Measurements from ENCODE around the gene DVL1. TPM values are rescaled to one million over a fixed set of nuclear protein-coding genes. Genes with fewer than 3 reads are reported as not detected.
A peak's percentile ranks its signal among the peaks of the same experiment; 100 is the strongest.
"Not testable (repeated sequence)": the region's sequence is repeated elsewhere in the genome, so short reads cannot be mapped to it uniquely, and the experiment has no call there.

DVL1 gene
- total RNA-seq, 1 experiment from 2014 or later: 71.0 TPM

- no peak overlapping the region for H3K4ac ChIP-seq (ENCODE audit: low read depth, low read length)
- H3K18ac ChIP-seq (ENCODE audit: insufficient read length, low read depth, low read length): no peak overlapping the region
- Mint-ChIP-seq H3K27me3 (ENCODE audit: low read depth) (peaks cover 5% of the 10 kb centered on the region; the same call in 1 of the 2 replicates), H3K4me3 (no peak overlapping the region), H3K4me1 (peaks cover 3 to 4% of the 10 kb centered on the region in 2 experiments), H3K27ac (no peak overlapping the region), H3K36me3 (ENCODE audit: insufficient read depth in 1 of 3, low read depth in 3 of 3) (peaks cover 6 to 20% (median 12%) of the 10 kb centered on the region in 3 experiments), H3K9me3 (no peaks in the 10 kb centered on the region; a peak in 1 of 5 replicates)
- no peak overlapping the region for H3K23ac ChIP-seq (ENCODE audit: insufficient read length, low read depth, low read length)
- no peak overlapping the region for H3K14ac ChIP-seq (ENCODE audit: insufficient read depth, low read length)
- no peak overlapping the region for H2BK120ac ChIP-seq (ENCODE audit: low read depth, low read length, poor library complexity, severe bottlenecking)
- H3K27ac ChIP-seq (ENCODE audit: insufficient read length, low read depth, low read length): no peak overlapping the region
- peaks cover 4% of the 10 kb centered on the region; the same call in 1 of the 2 replicates for H3K79me2 ChIP-seq (ENCODE audit: insufficient read depth, low read length)
- H3K4me1 ChIP-seq (ENCODE audit: insufficient read depth, low read length): no peaks in the 10 kb centered on the region; the same call in 1 of the 2 replicates
- no peak overlapping the region for H2BK20ac ChIP-seq (ENCODE audit: low read depth, low read length, poor library complexity, severe bottlenecking)
- H2BK12ac ChIP-seq (ENCODE audit: insufficient read length, low read depth, low read length): no peak overlapping the region
- DNase-seq: no peak
- H3T11ph ChIP-seq (ENCODE audit: low read length): no peak overlapping the region
- no peak for TF ChIP-seq CTCF (conservative IDR thresholded peaks at IDR 0.05)
- no peak overlapping the region for H2BK15ac ChIP-seq (ENCODE audit: low read depth, low read length)
- no peak overlapping the region for H3K9ac ChIP-seq (ENCODE audit: extremely low read depth, insufficient read length, low read length)
- H4K20me1 ChIP-seq (ENCODE audit: control insufficient read depth, insufficient read depth, insufficient read length): no peaks in the 10 kb centered on the region
- H4K8ac ChIP-seq (replicated peaks; ENCODE audit: insufficient read length, low read depth, low read length): no peak overlapping the region
- H4K5ac ChIP-seq (ENCODE audit: insufficient read length, low read depth, low read length): no peak overlapping the region
- peaks cover 10% of the 10 kb centered on the region for H3K23me2 ChIP-seq (ENCODE audit: insufficient read length, low read depth, low read length, poor library complexity, severe bottlenecking)
- H2AK5ac ChIP-seq (ENCODE audit: insufficient read length, low read length): peak overlapping the region; percentile 66
- H3K56ac ChIP-seq (ENCODE audit: insufficient read length, low read depth, low read length): no peak overlapping the region
- no CpG with 5 or more reads among the region's 16 CpGs for WGBS (ENCODE audit: extremely low coverage, insufficient read length, low lambda C conversion rate)
- H2AFZ ChIP-seq (ENCODE audit: low read length): no peak overlapping the region
- no peak overlapping the region for H3K4me2 ChIP-seq (ENCODE audit: insufficient read depth, insufficient read length, low read length)
- no peak overlapping the region for H2BK5ac ChIP-seq (ENCODE audit: insufficient read length, low read length)
- no peak overlapping the region for H4K91ac ChIP-seq (ENCODE audit: insufficient read length, low read depth, low read length)
- H3K9me3 ChIP-seq (ENCODE audit: control insufficient read depth, low read depth, low read length): peaks cover 18% of the 10 kb centered on the region
- H3K27me3 ChIP-seq (ENCODE audit: insufficient read depth, low read length): no peaks in the 10 kb centered on the region
- peaks cover 13% of the 10 kb centered on the region for H3K79me1 ChIP-seq (ENCODE audit: insufficient read depth, low read depth, low read length, poor library complexity, severe bottlenecking)
Measured at GRCh38 chr1:1370771-1371300, 21.6 kb upstream of the DVL1 start.

GRCh38 chr1:1370094-1370493 lies 20.9 kb upstream of the DVL1 start:
- not testable (repeated sequence) for H3T11ph ChIP-seq (ENCODE audit: low read length); H3K27ac Mint-ChIP-seq; H3K4me3 Mint-ChIP-seq

More at GRCh38 chr1:1370094-1370493, 20.9 kb upstream of the DVL1 start:
- not testable (repeated sequence) for H3K4me1 ChIP-seq (ENCODE audit: insufficient read depth, low read length); H3K23ac ChIP-seq (ENCODE audit: insufficient read length, low read depth, low read length); H4K5ac ChIP-seq (ENCODE audit: insufficient read length, low read depth, low read length); H4K91ac ChIP-seq (ENCODE audit: insufficient read length, low read depth, low read length); H2BK5ac ChIP-seq (ENCODE audit: insufficient read length, low read length); H2AFZ ChIP-seq (ENCODE audit: low read length); H3K56ac ChIP-seq (ENCODE audit: insufficient read length, low read depth, low read length); H2BK120ac ChIP-seq (ENCODE audit: low read depth, low read length, poor library complexity, severe bottlenecking); H3K27me3 Mint-ChIP-seq (ENCODE audit: low read depth); H3K18ac ChIP-seq (ENCODE audit: insufficient read length, low read depth, low read length); H3K27ac ChIP-seq (ENCODE audit: insufficient read length, low read depth, low read length); H3K14ac ChIP-seq (ENCODE audit: insufficient read depth, low read length); H4K8ac ChIP-seq (replicated peaks; ENCODE audit: insufficient read length, low read depth, low read length); H3K9me3 Mint-ChIP-seq; H2BK20ac ChIP-seq (ENCODE audit: low read depth, low read length, poor library complexity, severe bottlenecking); H3K23me2 ChIP-seq (ENCODE audit: insufficient read length, low read depth, low read length, poor library complexity, severe bottlenecking); H4K20me1 ChIP-seq (ENCODE audit: control insufficient read depth, insufficient read depth, insufficient read length); H3K79me2 ChIP-seq (ENCODE audit: insufficient read depth, low read length); H3K4me2 ChIP-seq (ENCODE audit: insufficient read depth, insufficient read length, low read length); H2BK12ac ChIP-seq (ENCODE audit: insufficient read length, low read depth, low read length); H3K4ac ChIP-seq (ENCODE audit: low read depth, low read length); H3K4me1 Mint-ChIP-seq; H3K9ac ChIP-seq (ENCODE audit: extremely low read depth, insufficient read length, low read length); DNase-seq; H2AK5ac ChIP-seq (ENCODE audit: insufficient read length, low read length); H3K27me3 ChIP-seq (ENCODE audit: insufficient read depth, low read length); H2BK15ac ChIP-seq (ENCODE audit: low read depth, low read length)
- H3K36me3 Mint-ChIP-seq (ENCODE audit: insufficient read depth in 1 of 3, low read depth in 3 of 3): peaks cover 6 to 20% (median 12%) of the 10 kb centered on the region in 3 experiments
- peaks cover 20% of the 10 kb centered on the region for H3K9me3 ChIP-seq (ENCODE audit: control insufficient read depth, low read depth, low read length)
- WGBS (ENCODE audit: extremely low coverage, insufficient read length, low lambda C conversion rate): no CpG with 5 or more reads among the region's 14 CpGs
- peaks cover 13% of the 10 kb centered on the region for H3K79me1 ChIP-seq (ENCODE audit: insufficient read depth, low read depth, low read length, poor library complexity, severe bottlenecking)
